Stimulated activated CD4-positive, alpha-beta T cell treated with anti-CD3 and anti-CD28 coated beads, Interleukin-15, amount 100 ng/mL, for 48 hours (primary cell): ENCODE data around the gene TIMM17A.

Experiments used
- DNase-seq, 2 donors: peaks; one replicate each; pipeline ENCODE4 v3.0.0-alpha.2; 2020; ENCODE audit warnings: low read depth in 2 of 2

TIMM17A gene

GRCh38 chr1:201955009-201955728 lies at the start of gene TIMM17A:
TIMM17A (plus strand) TSS chr1:201955503; CDS start chr1:201955527, 24 bp downstream.
- DNase-seq = peak; percentile 89 to 93

GRCh38 chr1:201906336-201906735 lies 49.0 kb upstream of the TIMM17A start:
- DNase-seq = no peak

GRCh38 chr1:201907621-201908020 lies 47.7 kb upstream of the TIMM17A start:
- no peak for DNase-seq

GRCh38 chr1:201911826-201912571 lies 43.3 kb upstream of the TIMM17A start:
- DNase-seq = no peak

- DNase-seq = no peak
These were observed 42.5 kb upstream of the TIMM17A start for GRCh38 chr1:201912832-201913231.

GRCh38 chr1:201914456-201915235 lies 40.7 kb upstream of the TIMM17A start:
- no peak for DNase-seq

GRCh38 chr1:201916649-201917249 lies 38.6 kb upstream of the TIMM17A start:
- no peak for DNase-seq

- DNase-seq = no peak
These were observed 37.8 kb upstream of the TIMM17A start for GRCh38 chr1:201917362-201918033.

GRCh38 chr1:201918343-201918742 lies 37.0 kb upstream of the TIMM17A start:
- no peak for DNase-seq

- DNase-seq = no peak
These were observed 33.2 kb upstream of the TIMM17A start for GRCh38 chr1:201921952-201922558.

GRCh38 chr1:201925301-201925567 lies 30.1 kb upstream of the TIMM17A start:
- DNase-seq = no peak

- DNase-seq = no peak
These were observed 29.2 kb upstream of the TIMM17A start for GRCh38 chr1:201925981-201926645.

- DNase-seq = no peak
These were observed 27.0 kb upstream of the TIMM17A start for GRCh38 chr1:201928266-201928665.

GRCh38 chr1:201930137-201930536 lies 25.2 kb upstream of the TIMM17A start:
- no peak for DNase-seq

GRCh38 chr1:201930803-201931202 lies 24.5 kb upstream of the TIMM17A start:
- DNase-seq = no peak

GRCh38 chr1:201933840-201934430 lies 21.4 kb upstream of the TIMM17A start:
- DNase-seq = no peak

GRCh38 chr1:201937624-201938213 lies 17.6 kb upstream of the TIMM17A start:
- DNase-seq = no peak

- DNase-seq = no peak
These were observed 16.8 kb upstream of the TIMM17A start for GRCh38 chr1:201938440-201939035.

- no peak for DNase-seq
These were observed 16.2 kb upstream of the TIMM17A start for GRCh38 chr1:201939148-201939547.

GRCh38 chr1:201939574-201939973 lies 15.7 kb upstream of the TIMM17A start:
- DNase-seq = no peak
